ENCODE measurements around the gene ENTPD6. TPM values are rescaled to one million over a fixed set of nuclear protein-coding genes. Genes with fewer than 3 reads are reported as not detected.

The ENTPD6 gene
- polyA plus RNA-seq, 6 donors from 2014 or later, result 21.1 to 32.5 (median 24.4) TPM

GRCh38 chr20:25206063-25206403, 10.5 kb downstream of the ENTPD6 start:
- Mint-ChIP-seq H3K27ac (no peak overlapping the region), H3K4me3 (no peak overlapping the region), H3K9me3 (no peaks in the 10 kb centered on the region), H3K4me1 (peaks cover 21 to 27% (median 24%) of the 10 kb centered on the region in 3 donors), H3K36me3 (peaks cover 0 to 15% of the 10 kb centered on the region in 2 donors), H3K27me3 (no peaks in the 10 kb centered on the region)
- DNase-seq (no peak), ATAC-seq (ENCODE audit: low read depth in 2 of 2) (no peak)

GRCh38 chr20:25206548-25206947, 11.0 kb downstream of the ENTPD6 start:
- ATAC-seq (ENCODE audit: low read depth in 2 of 2), result no peak
- H3K4me1 Mint-ChIP-seq, result peaks cover 21 to 24% (median 24%) of the 10 kb centered on the region in 3 donors

GRCh38 chr20:25207149-25207959, 11.8 kb downstream of the ENTPD6 start:
- ATAC-seq (ENCODE audit: low read depth in 2 of 2) (no peak), DNase-seq (no peak)
- H3K4me1 Mint-ChIP-seq, result peaks cover 21 to 24% (median 24%) of the 10 kb centered on the region in 3 donors
- peak overlapping the region in 1 of 6 donors; percentile 26 for H3K27ac Mint-ChIP-seq
- no peaks in the 10 kb centered on the region for H3K27me3 Mint-ChIP-seq
- H3K9me3 Mint-ChIP-seq, result no peaks in the 10 kb centered on the region
- peaks cover 0 to 22% of the 10 kb centered on the region in 2 donors for H3K36me3 Mint-ChIP-seq
- no peak overlapping the region for H3K4me3 Mint-ChIP-seq

More at GRCh38 chr20:25206548-25206947, 11.0 kb downstream of the ENTPD6 start:
- H3K4me3 Mint-ChIP-seq, result no peak overlapping the region
- no peaks in the 10 kb centered on the region for H3K9me3 Mint-ChIP-seq
- H3K27me3 Mint-ChIP-seq, result no peaks in the 10 kb centered on the region
- no peak overlapping the region for H3K27ac Mint-ChIP-seq
- no peak for DNase-seq
- peaks cover 0 to 20% of the 10 kb centered on the region in 2 donors for H3K36me3 Mint-ChIP-seq

DNA sequence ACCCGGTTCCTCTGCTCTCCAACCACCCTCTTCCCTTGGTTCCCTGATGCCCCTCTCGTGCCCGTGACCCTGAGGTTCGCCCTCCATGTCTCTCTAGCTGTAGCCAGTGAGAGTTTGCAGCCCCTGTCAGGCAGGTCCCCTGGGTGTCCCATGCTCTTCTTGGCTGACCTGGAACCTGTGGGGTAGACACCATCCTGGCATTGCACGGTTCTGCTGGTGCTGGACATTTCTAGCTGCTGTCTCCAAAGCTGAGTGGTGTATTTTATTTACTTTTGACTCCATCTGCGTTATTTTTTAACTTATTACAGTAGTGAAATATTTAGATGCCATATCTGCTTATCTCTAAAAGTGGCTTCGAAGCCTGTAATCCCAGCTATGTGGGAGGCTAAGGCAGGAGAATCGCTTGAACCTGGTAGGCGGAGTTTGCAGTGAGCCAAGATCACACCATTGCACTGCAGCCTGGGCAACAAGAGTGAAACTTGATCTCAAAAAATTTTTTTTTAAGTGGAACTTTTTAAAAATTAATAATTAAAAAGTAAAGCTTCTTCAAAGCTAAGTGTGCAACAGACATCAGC, 12.5 kb downstream of the ENTPD6 start:
- H3K4me1 Mint-ChIP-seq, result peaks cover 21 to 23% (median 23%) of the 10 kb centered on the region in 3 donors
- ATAC-seq (ENCODE audit: low read depth in 2 of 2), result no peak
- no peaks in the 10 kb centered on the region for H3K9me3 Mint-ChIP-seq
- no peak overlapping the region for H3K4me3 Mint-ChIP-seq
- H3K27me3 Mint-ChIP-seq, result no peaks in the 10 kb centered on the region
- no peak overlapping the region for H3K27ac Mint-ChIP-seq
- DNase-seq, result no peak
- H3K36me3 Mint-ChIP-seq, result peaks cover 0 to 20% of the 10 kb centered on the region in 2 donors

- no peak overlapping the region for H3K27ac Mint-ChIP-seq
- H3K36me3 Mint-ChIP-seq, result peaks cover 0 to 14% of the 10 kb centered on the region in 2 donors
- no peaks in the 10 kb centered on the region for H3K9me3 Mint-ChIP-seq
Observed at GRCh38 chr20:25209400-25209799, 13.9 kb downstream of the ENTPD6 start.

GRCh38 chr20:25209911-25210310, 14.4 kb downstream of the ENTPD6 start:
- Mint-ChIP-seq H3K4me1 (peaks cover 4 to 5% (median 4%) of the 10 kb centered on the region in 3 donors), H3K36me3 (peaks cover 0 to 13% of the 10 kb centered on the region in 2 donors), H3K27me3 (no peaks in the 10 kb centered on the region), H3K27ac (no peak overlapping the region), H3K4me3 (no peak overlapping the region), H3K9me3 (no peaks in the 10 kb centered on the region)
- DNase-seq (no peak), ATAC-seq (ENCODE audit: low read depth in 2 of 2) (no peak)

More at GRCh38 chr20:25209400-25209799, 13.9 kb downstream of the ENTPD6 start:
- DNase-seq (no peak), ATAC-seq (ENCODE audit: low read depth in 2 of 2) (no peak)
- peaks cover 9 to 10% (median 9%) of the 10 kb centered on the region in 3 donors for H3K4me1 Mint-ChIP-seq
- peak overlapping the region in 1 of 8 donors; percentile 35 for H3K4me3 Mint-ChIP-seq
- no peaks in the 10 kb centered on the region for H3K27me3 Mint-ChIP-seq

DNA sequence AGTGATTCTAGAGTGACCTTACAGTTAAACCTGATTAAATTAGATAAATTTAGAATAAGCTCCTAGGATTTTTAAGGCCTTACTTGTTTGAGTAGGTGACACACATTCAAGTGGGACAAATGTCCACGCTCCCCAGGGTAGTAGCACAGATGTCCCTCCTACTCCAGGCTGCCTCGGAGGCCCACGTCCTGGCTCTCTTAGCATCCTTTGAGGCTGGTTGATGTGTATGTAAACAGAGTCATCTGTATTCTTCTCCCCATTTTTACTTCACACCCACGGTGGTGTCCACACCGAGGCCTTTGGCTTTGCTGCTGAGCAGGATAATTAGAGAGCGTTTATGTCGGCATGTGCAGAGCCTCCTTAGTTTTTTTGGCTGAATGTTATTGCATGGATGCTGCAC, 15.8 kb downstream of the ENTPD6 start:
- ATAC-seq (ENCODE audit: low read depth in 2 of 2) (no peak), DNase-seq (no peak)
- H3K36me3 Mint-ChIP-seq, result peaks cover 11 to 16% of the 10 kb centered on the region in 2 donors
- no peak overlapping the region for H3K4me3 Mint-ChIP-seq
- no peaks in the 10 kb centered on the region for H3K27me3 Mint-ChIP-seq
- H3K27ac Mint-ChIP-seq, result no peak overlapping the region
- no peaks in the 10 kb centered on the region for H3K9me3 Mint-ChIP-seq
- H3K4me1 Mint-ChIP-seq, result no peaks in the 10 kb centered on the region

DNA sequence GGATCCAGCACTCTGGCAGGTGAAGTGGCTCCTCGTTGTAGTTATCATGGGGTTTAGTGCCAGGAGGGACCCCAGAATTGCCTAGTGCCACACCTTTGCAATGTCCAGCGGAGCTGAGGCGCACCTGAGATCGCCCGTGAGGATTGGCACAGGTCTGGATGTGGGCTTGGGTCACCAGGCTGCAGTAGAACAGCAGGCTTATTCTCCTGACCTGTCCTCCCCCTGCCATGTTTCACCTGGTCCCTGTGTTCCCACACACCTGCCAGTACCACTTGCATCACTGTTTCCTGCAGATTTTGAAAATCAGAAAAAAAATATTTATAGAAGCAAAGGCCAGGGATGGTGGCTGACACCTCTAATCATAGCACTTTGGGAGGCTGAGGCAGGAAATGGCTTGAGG, 16.7 kb downstream of the ENTPD6 start:
- no peak for ATAC-seq (ENCODE audit: low read depth in 2 of 2)
- Mint-ChIP-seq H3K9me3 (no peaks in the 10 kb centered on the region), H3K4me1 (no peaks in the 10 kb centered on the region), H3K27ac (no peak overlapping the region), H3K4me3 (no peak overlapping the region), H3K36me3 (peaks cover 14 to 17% of the 10 kb centered on the region in 2 donors), H3K27me3 (no peaks in the 10 kb centered on the region)
- no peak for DNase-seq

DNA sequence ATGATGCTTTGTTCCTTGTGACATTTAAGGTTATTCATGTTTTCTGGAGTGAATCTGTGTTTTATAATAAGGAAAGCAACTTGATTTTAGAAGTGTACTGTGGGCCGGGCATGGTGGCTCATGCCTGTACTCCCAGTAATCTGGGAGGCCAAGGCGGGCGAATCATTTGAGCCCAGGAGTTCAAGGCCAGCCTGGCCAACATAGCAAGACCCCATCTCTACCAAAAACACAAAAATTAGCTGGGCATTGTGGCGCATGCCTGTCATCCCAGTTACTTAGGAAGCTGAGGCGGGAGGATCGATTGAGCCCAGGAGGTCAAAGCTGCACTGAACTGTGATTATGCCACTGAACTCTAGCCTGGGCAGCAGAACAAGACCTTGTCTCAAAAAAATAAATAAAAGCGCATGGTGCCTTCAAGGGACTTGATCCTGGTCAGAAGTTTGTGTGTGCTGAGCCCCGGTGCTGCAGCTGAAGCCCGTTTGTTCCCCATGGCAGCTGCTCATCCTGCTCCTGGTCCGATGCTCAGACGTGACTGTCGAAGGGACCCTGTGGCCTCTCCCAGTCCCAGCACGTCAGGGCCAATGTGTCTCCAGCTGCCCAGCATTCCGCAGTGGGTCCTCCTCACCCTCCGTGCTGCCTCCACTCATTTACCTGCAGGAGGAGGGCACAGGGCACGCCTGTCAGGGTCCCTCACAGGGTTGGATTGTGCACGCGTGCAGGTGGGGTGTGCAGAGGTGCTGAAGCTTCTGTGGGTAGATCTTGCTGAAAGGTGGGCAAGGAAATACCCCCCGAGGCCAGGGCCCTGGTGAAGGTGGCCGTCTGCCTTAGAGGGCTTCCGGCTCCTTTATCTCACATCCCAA, 18.3 kb downstream of the ENTPD6 start:
- Mint-ChIP-seq H3K4me1 (no peaks in the 10 kb centered on the region), H3K4me3 (no peak overlapping the region), H3K27ac (no peak overlapping the region), H3K27me3 (no peaks in the 10 kb centered on the region), H3K9me3 (no peaks in the 10 kb centered on the region), H3K36me3 (peaks cover 22 to 28% of the 10 kb centered on the region in 2 donors)
- ATAC-seq (ENCODE audit: low read depth in 2 of 2), result no peak
- DNase-seq, result no peak

- Mint-ChIP-seq H3K27me3 (no peaks in the 10 kb centered on the region), H3K36me3 (peaks cover 22 to 28% of the 10 kb centered on the region in 2 donors), H3K4me3 (no peak overlapping the region), H3K4me1 (no peaks in the 10 kb centered on the region), H3K9me3 (no peaks in the 10 kb centered on the region), H3K27ac (no peak overlapping the region)
- ATAC-seq (ENCODE audit: low read depth in 2 of 2) (no peak), DNase-seq (no peak)
Observed at GRCh38 chr20:25214426-25214790, 18.9 kb downstream of the ENTPD6 start.

DNA sequence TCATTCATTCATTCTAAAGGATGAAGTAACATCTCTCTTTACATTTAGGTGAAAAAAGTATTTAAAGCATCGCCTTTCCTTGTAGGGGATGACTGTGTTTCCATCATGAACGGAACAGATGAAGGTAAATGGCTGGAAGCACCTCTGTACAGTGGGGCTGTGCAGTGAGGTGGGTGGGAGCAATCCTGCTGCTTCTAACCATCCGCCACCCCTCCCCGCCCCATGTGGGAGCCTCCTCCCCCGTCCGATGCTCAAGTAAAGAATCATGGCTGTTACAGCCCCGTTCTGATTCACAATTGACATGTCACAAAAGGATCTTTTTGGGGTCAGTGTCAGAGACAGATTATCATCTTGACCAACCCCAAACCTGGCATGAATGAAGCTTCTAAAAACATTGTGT, 19.3 kb downstream of the ENTPD6 start:
- Mint-ChIP-seq H3K9me3 (no peaks in the 10 kb centered on the region), H3K36me3 (peaks cover 22 to 28% of the 10 kb centered on the region in 2 donors), H3K4me3 (no peak overlapping the region), H3K4me1 (no peaks in the 10 kb centered on the region), H3K27ac (no peak overlapping the region), H3K27me3 (no peaks in the 10 kb centered on the region)
- ATAC-seq (ENCODE audit: low read depth in 2 of 2), result no peak
- no peak for DNase-seq

DNA sequence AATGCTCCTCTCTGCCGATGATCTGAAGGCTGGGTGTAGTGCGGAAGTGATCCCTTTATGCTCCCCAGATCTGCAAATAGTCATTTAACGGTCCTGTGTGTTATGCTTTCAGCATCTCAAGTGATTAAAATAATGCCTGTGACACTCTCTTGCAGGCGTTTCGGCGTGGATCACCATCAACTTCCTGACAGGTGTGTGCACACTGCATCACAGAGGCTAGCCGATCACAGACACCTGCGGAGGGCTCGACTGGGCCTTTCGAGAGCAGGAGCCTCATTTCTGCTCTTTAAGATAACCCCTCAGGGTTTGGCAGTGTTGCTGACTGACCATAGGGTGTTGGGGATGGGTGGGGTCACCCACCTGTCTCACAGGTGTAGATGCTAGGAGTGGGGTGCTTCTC, 20.0 kb downstream of the ENTPD6 start:
- H3K36me3 Mint-ChIP-seq, result peaks cover 22 to 28% of the 10 kb centered on the region in 2 donors
- H3K4me1 Mint-ChIP-seq, result no peaks in the 10 kb centered on the region
- H3K9me3 Mint-ChIP-seq, result no peaks in the 10 kb centered on the region
- no peak overlapping the region for H3K4me3 Mint-ChIP-seq
- ATAC-seq (ENCODE audit: low read depth in 2 of 2) (no peak), DNase-seq (no peak)
- H3K27me3 Mint-ChIP-seq, result no peaks in the 10 kb centered on the region
- peak overlapping the region in 2 of 6 donors; percentile 28 to 53 for H3K27ac Mint-ChIP-seq

- Mint-ChIP-seq H3K27me3 (no peaks in the 10 kb centered on the region), H3K4me3 (no peak overlapping the region), H3K9me3 (no peaks in the 10 kb centered on the region), H3K27ac (no peak overlapping the region), H3K36me3 (peaks cover 22 to 31% of the 10 kb centered on the region in 2 donors), H3K4me1 (no peaks in the 10 kb centered on the region)
- DNase-seq (no peak), ATAC-seq (ENCODE audit: low read depth in 2 of 2) (no peak)
Observed at GRCh38 chr20:25216199-25216945, 20.9 kb downstream of the ENTPD6 start.
